Hindlimb muscle (tissue), 1 donor: ENCODE measurements around the gene CYP11A1. TPM values are rescaled to one million over a fixed set of nuclear protein-coding genes. Genes with fewer than 3 reads are reported as not detected.

Experiments
- DNase-seq: peaks from one replicate; pipeline ENCODE4 v3.0.0-alpha.2; 2013
- polyA plus RNA-seq: library from polyadenylated mRNA; unstranded; fragments of 120-200 nt; gene quantifications from one replicate; pipeline ENCODE4 v1.2.1, GENCODE V29; 2013; ENCODE audit not compliant: insufficient read length

Gene CYP11A1
- 1.4 TPM for polyA plus RNA-seq

DNA sequence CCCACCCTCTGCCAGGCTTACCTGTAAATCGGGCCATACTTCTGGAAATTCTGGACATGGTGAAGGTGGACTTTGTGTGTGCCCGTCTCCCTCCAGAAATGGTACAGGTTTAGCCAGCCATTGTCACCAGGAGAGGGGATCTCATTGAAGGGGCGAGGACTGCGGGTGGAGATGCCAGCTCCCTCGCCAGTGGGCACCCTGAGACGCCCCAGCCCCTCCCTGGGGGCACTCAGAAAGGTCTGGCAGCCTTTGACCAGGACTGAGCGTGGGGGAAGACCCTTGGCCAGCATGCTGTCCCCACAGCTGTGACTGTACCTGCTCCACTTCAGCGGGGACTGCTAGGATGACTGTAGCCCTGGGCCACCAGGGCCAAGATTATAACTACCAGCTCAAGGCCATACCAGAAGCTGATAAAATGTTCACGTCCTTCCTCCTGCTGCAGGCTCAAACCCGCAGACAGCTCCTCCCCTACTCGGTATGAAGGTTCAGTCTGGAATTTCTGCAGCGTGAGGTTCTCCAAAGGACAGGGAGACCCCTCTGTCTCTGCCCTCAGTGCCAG is at the start of gene CYP11A1:
TSS of gene CYP11A1 (minus strand) at position 351 of the 559 bp plus-strand sequence. CDS start at position 290, 61 bp downstream.
- DNase-seq: no peak

DNA sequence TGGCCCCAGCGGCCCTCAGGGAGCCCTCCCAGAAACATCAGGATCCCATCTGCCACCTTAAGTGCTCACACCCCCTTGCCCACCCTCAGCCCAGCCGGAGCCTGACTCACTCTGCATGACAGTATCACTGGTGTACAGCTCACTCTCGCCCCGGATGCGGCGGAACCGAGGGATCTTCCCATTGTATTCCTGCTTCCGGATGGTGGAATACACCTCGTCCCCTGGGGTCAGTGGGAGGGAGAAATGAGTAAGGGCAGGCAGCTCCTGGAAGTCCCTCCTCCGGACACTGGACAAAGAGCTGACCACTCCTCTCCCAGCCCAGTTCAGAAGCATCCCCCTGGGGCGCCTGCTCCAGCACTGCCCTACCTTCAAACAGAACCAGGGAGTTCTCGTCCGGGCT is 49.8 kb upstream of the CYP11A1 start:
- DNase-seq: peak; percentile 72

DNA sequence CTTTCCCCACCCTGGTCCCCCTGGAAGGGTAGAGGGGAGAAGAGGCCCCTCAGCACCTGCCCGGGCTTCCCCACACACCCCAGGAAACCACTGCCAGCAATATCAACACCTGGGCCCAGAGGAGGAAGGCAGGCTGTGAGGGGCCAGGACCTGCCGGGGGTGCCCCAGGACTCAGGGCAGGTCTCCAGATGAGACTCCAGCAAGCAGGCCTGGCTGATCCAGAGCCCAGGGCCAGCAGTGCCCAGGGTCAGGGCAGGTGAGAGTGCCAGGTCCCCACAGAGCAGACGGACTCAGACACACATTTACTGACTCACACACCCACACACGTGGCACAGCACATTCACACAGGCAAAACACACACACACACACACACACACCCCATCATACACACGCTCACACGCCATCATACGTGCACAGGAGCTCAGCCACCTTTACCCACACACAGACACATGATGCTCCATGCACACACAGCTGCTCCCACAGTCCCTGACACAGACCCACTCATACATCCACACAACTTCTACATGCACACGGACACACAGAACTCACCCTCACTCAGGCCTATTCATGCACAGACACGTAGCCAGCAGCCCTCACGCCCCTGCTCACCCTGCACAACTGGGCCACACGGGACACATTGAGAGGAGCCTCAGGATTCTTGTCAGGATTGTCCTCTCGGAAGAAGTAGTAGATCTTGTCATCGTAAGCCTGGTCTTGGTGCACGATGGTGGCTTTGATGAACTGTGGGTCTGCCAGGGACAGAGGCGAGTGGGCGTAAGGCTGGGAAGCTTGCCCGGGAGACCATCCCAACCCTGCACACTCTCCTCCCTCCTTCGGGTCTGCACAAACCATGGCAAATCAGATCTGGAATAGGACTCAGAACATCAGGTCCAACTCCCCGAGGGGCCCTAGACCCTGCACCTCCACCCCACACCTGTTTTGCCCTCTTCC is 48.8 kb upstream of the CYP11A1 start:
- no peak for DNase-seq

DNA sequence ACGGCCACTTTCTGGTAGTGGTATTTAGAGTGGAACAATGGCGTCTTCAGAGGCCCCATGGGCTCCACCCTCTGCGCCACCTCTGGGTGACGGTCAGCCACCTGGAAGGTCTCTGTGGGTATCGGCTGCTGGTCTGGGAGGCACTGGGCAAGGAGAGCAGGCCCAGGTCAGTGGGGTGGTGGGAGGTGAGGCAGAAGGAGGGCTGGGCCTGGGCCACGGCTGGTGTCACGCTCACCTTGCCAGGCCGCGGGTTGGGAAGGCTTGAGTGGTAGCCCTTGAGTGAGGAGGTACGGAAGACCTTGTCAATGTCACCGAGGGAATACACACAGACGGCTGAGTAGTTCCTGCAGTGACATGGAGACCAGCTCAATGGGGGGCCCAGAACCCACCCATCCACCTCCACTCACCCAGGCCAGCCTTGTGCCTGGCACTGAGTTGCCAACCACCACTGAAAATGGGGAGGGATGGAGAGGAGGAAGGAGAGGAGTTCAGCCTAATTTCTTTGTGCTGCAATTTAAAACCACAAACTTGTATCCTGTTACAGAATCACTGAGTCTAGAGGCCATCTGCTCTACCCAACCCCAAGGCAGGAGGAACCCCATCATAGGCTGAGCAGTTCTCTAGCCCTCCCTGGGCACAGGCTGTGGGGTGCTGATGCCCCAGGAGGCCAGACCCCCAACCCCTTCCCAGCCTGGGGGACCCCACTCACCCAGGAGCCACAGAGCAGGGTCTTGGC is 47.3 kb upstream of the CYP11A1 start:
- DNase-seq: no peak

DNA sequence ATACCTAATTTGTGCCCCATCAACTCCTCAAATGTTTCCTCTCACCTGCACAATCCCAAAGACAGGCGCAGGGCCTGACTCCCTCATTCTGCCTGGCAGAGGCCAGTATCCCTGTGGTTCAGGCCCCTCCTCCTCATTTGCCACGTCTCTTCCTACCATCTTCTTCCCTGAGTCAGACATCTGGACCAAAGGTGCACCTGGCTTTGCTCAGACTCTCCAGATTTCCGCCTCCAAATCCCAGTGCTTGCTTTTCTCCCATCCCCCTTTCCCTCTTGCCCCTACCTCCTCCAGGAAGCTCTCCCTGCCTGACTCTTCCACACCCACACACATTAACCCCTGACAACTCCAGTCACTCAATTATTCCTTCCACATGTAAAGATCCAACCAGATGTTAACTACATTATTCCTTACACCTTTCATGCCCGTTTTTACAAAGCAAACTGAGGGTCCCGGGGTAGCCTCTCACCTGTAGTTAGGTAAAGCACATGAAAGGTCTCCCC is 46.7 kb upstream of the CYP11A1 start:
- DNase-seq: no peak

DNA sequence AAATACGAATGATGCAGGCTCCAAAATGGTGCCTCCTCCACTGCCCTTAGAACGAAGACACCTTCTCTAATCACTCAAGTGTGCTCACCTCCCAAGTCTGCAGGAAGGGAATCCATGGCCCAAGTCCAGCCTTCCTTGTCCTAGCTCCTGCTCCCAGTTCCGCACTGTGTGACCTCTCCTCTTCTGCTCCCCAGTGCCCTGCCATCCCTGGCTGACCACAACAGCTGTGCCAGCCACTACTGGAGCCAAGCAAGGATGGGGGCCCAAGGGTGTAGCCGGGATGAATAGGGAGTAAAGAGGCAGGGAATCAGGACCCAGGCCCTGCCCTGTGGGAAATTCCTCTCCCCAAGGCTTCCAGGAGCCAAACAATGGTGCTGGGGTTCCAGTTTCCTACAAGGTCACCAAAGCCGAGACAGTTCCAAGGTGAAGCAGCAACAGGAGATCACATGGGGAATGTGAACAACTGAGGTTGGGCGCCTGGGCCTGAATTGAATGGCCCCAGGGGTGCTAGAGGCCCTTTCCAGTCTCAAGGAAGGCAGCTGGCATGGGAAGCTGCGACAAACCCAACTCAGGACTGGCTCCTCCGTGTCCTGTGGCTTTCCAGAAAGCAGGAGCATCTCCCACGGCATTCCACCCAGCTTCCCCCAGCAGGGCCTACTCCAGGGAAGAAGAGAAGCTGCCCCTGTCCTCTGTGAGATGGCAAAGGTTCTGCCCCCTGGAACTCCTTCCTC is 46.1 kb upstream of the CYP11A1 start:
- no peak for DNase-seq

DNA sequence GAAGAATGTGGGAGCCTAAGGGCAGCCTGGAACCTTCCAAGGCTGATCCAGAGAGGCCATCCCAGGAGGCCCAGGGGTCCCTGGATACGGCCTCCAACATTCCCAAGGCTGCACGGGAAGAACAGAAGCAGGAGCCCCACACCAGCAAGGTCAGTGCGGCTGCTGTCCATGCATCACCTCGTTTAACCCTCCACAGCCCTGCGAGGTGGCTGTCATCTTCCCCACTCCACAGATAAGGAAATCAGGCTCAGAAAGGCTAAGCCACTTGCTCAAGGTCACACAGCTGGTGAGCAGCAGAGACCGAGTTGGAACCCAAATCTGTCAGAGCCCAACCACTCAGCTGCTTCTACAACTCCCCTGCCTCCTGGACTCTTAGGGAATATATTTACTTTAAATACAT is 44.7 kb upstream of the CYP11A1 start:
- DNase-seq: no peak

DNA sequence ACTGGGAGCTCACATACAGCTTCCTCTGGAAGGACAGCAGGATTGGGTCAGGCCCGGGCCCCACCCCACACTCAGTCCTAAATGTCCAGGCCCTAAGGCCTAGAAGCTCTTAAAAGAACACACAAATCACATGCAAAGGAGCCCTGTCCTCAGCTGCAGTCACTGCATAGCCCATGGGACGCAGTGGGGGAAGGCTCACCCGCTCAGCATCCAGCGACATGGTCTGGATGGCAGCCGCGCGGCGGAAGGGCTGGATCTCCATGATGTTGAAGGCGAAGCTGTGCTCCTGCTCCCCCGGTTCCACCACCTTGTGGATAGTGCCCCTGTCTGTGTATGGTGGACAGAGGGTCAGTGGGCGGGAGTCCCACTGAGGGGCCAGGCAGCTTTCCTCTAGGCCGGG is 44.2 kb upstream of the CYP11A1 start:
- no peak for DNase-seq

DNA sequence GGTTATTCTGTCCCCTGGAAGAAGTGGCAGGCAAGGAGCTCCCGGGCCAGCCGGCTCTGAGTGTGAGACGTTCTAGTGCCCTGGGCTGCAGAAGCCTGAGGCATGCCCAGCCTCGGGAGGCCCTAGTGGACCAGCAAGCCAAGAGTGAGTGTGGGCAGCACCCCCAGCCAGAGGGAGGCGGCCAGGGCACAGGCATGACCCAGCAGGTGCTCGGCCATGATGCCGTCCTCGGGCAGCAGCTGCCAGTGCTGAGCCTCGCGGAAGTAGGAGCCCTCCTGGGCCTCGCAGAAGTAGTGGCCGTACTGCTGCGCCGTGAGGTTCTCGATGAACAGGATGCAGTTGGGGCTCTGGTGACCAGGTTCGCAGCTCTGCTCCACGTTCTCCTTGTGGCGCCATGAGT is 43.1 kb upstream of the CYP11A1 start:
- DNase-seq: no peak

DNA sequence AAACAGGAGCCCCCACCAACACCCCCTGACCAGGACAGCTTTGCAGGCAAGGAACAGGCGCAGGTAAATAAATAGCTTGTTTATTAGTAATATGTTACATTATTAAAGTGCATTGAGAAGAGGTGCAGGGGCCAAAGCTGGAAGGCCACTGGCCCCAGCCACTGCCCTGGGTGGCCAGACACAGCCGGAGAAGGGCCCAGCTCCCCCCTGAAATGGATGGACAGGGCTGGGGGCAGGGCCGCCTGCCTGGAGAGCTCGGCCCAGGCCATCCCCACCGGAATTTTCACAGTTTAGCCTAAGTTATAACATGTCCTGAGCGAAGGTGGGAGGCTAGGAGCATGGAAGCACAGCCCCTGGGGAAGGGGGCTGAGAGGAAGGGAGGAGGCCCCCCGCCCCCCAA is 41.8 kb upstream of the CYP11A1 start:
- DNase-seq: no peak

DNA sequence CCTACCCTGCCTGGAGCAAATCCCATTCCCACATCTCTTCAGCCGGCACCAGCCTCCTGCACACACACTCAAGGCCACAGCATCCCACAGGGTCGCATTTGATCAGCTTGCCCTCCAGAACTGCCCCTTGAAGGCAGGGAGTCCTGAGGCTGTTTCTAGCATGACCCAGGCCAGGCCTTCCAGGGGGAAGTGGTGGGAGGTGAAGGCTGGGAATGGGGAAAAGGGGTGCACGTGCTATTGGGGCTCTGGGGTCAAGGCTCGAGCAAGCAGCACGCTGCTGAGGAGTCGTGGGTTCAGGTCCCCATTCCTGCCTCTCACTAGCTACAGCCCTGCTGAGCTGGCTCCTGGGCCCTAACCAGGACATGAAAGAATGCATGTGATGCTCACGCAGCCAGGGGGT is 41.4 kb upstream of the CYP11A1 start:
- DNase-seq: no peak

DNA sequence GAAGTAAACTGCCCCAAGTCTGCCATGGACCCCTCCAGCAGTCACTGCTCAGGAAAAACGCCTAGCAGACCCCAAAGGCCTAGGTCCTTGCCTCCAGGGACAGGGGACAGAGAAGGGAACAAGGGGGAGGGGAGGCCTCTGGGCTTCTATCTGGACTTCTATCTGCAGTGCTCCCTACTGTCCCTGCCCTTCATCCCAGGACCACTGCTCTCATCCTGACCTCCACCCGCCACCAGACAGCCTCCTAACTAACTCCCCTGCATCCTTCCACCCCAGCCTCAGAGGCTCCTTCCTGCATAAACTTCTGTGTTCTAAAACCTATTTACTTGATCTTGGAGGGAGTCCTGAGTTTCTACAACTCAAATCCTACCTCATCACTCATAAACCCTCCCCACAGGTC is 40.9 kb upstream of the CYP11A1 start:
- DNase-seq: no peak

DNA sequence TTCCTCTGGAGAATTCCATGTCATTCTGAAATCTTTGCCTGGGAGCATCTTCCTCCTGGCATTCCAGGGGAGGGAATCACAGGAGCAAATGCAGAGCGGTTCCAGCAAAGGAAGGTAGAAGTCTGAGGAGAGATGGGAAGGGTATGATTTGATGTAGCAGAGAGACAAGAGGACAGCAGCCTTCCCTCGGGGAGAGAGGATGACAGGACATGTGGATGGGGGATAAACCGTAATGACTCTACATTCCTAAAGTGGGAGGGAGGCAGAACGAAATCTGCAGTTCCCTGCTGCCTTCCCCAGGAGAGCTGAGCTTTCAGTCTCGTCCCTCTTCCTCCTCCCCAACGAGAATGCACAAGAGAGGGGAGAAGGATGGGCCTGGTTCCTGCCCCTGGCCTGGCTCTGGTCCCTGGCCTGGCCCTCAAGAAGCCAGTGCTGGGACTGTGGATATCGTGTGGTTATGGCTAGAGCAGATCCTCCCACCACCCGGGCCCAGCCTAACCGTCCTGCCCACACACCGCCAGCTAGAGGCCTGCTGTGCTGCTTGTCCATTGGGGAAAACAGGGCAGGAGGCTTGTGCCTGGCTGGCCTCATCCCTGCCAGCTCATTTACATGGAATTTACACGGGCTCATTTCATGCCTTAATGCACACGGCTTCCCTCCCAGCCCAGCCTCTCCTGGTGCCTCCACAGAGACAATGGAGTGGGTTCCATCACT is 39.7 kb upstream of the CYP11A1 start:
- DNase-seq: no peak

DNA sequence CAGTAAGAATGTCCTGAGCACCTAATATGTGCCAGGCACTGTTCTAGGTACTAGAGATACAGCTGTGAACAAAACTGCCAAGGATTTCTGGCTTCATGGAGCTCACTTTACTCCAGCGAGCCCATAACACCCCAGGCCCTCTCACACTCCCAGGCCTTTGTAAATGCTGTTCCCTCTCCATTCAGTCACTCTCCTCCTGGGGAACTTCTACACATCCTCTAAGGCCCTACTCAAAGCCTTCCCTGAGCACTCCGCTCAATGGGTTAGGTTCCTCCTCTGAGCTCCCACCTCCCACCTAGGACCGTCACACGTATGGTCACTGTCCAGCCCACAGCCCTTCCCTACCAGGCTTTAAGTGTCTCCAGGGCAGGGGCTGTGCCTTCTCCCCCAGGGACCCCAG is 39.1 kb upstream of the CYP11A1 start:
- DNase-seq: no peak

DNA sequence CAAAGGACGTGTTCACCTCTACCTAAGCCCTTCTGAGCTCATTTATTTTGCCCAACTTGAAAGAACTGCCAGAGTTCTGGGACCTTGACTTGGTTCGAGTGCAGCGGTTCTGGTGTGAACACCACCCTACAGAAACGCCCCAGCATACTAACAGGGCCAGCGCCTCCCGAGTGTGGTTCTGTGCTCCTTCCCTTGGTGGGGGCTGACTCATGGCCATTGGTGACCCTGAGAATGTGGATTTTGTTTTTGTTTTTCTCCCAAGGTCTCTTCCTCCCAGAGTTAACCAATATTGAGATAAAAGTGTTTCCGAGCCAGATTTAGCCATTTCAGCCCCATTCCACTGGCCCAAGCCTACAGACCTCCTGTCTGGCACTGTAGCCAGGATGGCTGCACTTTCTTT is 38.4 kb upstream of the CYP11A1 start:
- no peak for DNase-seq

DNA sequence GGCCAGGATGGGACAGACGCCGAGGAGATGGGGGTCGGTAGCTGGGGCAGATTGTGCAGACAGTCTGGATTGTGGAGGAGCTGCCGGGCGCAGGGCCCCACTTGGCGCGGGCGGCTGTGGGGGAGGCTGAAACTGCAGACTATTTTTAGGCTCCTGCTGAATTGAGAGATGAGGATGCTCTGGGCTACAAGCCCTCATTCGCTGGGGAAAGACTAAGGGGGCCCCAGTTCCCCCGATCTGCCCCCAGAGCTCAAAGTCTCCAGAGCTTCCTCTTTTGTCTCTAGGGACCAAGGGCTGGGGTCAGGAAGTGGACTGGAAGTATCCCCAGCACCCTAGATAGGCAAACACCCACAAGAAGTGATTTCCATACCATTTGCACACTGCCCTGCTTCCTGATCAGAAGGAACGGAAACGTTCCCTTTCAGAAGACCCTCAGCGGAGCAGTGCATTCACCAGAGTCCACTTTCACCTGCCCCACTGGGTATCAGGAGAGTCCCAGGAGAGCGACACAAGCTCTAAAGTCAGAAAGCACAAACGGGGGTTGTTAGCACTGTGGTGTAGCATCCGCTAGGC is 36.6 kb upstream of the CYP11A1 start:
- peak; percentile 51 for DNase-seq

DNA sequence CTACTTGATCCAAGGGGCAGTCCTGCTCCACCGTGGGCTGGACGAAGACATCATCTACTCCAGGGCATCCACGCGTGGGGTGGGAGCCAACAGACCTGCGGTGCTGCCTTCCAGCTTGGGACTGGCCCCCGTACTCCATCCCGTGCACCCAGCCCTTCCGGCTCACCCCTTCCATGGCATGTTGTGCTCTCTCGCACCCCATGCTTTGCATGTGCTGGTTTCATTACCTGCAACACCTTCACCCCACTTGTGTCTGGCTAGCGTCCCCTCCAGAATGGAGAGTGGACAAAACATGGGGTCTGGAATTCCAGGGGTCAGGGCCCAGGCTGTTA is 36.1 kb upstream of the CYP11A1 start:
- DNase-seq: no peak

DNA sequence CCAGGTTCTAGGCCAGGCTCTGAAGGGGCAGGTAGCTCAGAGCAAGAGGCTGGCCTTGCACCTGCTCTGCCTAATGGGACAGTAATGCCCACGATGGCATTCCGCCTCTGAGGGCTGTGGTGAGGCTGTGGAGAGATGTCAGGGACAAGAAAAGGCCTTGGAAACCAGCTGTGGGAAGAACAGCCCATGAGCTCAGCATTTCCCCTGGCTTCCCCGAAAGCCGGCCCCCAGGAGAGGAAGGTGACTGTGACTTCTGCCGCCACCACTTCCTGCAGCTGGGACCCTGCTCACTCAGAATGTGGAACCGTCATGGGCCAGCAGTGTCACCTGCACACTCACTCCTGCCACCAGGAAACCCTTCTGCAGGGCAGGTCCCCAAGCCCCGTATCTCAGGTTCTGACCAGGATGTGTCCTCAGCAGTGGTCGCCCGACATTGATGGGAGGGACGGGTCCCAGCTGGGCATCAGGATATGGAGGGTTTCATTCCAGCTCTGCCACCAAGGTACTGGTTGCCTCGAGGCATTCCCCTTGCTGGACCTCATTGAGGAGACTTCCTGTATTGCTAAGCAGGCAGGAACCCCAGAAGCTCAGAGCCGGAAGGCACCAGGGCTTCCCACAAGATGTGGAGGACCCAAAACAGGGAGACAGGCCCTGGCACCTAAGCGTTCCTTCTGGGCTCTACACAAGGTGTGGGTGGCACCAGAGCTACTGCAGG is 35.6 kb upstream of the CYP11A1 start:
- DNase-seq: no peak

DNA sequence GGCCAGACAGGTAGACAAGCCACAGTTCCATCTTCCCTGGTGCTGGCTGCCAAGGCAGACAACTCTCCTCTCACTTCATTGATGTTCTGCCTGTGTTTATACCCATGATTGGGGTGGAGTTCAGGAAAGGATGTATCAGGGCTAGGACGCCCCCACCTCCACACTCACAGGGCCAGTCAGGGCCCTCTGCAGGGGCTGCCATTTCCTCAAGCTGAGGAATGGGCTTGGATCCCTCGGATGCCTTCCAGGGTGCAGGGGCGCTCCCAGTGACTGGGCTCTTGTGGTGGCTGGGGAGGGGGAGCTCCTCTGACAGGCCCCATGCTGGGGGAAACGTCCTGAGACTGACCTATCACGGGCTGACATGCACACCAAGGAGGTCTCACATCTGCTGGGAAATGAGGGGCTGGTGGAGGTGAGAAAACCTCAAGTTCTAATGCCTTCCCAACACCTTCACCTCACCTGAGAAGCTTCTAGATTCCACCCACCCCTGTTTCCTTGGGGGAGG is 34.9 kb upstream of the CYP11A1 start:
- DNase-seq: no peak

DNA sequence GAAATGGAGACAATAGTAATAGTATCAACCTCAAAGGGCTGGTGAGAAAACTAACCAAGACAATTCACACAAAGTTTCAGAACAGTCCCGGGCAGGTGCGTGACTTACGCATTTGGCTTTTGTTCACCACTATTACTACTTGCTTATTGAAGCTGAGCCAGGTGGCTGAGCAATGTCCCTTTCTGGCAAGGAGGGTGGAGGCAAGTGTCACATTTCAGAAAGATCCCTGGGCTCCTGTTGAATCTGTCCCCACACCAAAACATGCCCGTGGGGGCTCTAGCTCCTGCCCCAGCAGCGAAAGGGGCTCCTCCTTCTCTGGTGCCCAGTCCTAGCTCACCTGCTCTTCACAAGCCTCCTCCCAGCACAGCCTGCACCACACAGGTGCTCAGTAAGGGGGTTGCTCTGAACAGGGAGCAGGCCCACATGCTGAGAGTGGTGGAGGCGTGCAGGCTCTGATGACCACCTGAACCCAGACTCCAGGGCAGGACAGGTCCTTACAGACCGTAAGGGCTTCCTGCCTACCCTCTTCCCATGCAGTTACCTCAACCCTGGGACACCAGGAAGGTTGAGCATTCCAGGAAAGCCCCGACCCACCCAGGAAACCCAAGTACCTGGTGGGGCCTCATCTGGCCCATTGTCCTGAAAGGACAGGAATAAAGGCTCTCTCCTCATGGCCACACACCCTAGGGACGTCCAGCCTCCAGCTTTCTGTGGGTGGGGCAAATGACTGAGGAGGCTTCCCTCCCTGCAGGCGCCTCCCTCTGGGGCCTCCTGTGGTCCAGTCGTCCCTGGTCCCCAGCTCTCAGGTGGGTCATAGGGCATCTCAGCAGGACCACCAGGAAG is 33.7 kb upstream of the CYP11A1 start:
- DNase-seq: no peak
